Frontal cortex (tissue), 4 donors: Measurements from ENCODE around the gene SNRNP200. TPM values are rescaled to one million over a fixed set of nuclear protein-coding genes. Genes with fewer than 3 reads are reported as not detected.

Experiments used
- DNase-seq, 2 donors: peaks; one replicate each; pipeline ENCODE4 v3.0.0; 2012; ENCODE audit warnings: low spot score in 2 of 2
- FAIRE-seq: peaks from 2 replicates; lab custom pipeline; 2012; peaks lifted over from hg19 to GRCh38; lab: Jason Lieb, UNC
- total RNA-seq: library from RNA; depleted of rRNA; stranded (reverse); fragments of >200 nt; gene quantifications from one replicate; pipeline ENCODE4 v1.2.3, GENCODE V29; 2014
- donor health status: control.
- donor health status: control.
- donor health status: control.

The SNRNP200 gene
- total RNA-seq, 1 donor from 2014 or later: 41.6 TPM

DNA sequence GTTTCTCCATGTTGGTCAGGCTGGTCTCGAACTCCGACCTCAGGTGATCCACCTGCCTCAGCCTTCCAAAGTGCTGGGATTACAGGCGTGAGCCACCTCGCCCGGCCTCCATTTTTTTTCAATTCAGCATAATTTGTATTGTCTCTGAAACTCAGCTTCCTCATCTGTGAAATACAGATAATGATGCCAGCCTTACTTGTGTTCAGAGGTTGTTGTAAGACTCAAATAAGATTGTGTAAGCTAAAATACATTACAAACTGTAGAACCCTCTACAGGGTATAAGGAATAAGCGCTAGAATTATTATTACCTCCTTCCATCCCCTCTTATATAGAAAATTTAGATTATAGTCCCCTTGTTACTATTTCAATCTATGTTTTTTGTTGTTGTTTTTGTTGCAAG, 71.9 kb downstream of the SNRNP200 start:
- FAIRE-seq: no peak

DNA sequence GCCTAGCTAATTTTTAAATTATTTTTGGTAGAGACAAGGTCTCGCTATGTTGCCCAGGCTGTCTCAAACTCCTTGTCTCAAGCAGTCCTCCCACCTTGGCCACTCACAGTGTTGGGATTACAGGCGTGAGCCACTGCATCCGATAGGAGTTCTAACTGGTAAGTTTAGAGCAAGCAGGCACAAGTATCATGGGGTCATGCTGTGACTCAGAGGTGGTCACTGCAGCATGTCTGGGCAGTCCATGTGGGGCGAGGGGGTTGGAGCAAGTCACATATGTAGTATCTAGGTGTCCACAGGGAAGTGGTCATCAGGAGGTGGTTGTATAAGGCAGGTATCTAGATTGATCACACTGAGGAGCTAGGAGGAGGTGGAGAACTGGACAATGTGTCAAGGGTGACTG, 74.0 kb downstream of the SNRNP200 start:
- no peak for FAIRE-seq
- DNase-seq: no peak

More for the DNA sequence above, 71.9 kb downstream of the SNRNP200 start:
- DNase-seq: no peak

DNA sequence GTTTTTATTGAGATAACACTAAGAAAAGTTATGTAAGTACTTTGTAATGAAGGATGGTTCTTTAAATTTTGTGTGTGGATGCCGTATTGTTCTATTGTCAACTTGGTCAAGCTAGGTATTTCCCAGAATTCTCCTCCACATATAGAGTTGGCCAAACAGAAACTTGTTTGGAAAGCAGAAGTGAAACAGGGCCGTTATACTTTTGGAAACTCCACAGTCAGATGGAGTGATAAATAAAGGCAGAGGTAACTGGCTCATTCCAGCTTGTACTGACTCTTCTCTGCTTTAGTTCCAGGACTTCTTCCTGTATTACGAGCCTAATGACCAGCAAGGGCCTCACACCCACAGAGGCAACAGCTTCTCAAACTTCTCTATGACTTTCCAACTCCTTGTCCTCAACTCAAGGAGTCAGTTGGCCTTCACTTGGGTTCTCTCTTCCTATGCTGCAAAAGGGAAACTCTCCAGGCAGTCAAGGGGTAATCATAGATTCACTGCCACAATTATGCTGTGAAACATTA, 80.3 kb downstream of the SNRNP200 start:
- FAIRE-seq (no peak), DNase-seq (no peak)

Other genes starting within 250 kb of the SNRNP200 start
- gene ADRA2B, start 189.0 kb downstream of the SNRNP200 start, total RNA-seq: under 0.01 TPM
- gene ASTL, start 167.0 kb downstream of the SNRNP200 start, total RNA-seq: not detected
- 4.5 TPM for gene DUSP2, start 160.1 kb downstream of the SNRNP200 start, total RNA-seq
- 174 TPM for gene STARD7, start 96.7 kb downstream of the SNRNP200 start, total RNA-seq
- gene TMEM127, start 39.5 kb downstream of the SNRNP200 start, total RNA-seq: 14.7 TPM
- gene CIAO1, start 39.3 kb downstream of the SNRNP200 start, total RNA-seq: 74.6 TPM
- gene ITPRIPL1, start 19.8 kb upstream of the SNRNP200 start, total RNA-seq: 4.9 TPM
- 2.4 TPM for gene NCAPH, start 30.2 kb upstream of the SNRNP200 start, total RNA-seq
- not detected for gene NEURL3, start 199.8 kb upstream of the SNRNP200 start, total RNA-seq
- 1.6 TPM for gene ARID5A, start 231.2 kb upstream of the SNRNP200 start, total RNA-seq